Neural cell (in vitro differentiated cells): ENCODE data around the gene C1orf115. TPM values are rescaled to one million over a fixed set of nuclear protein-coding genes. Genes with fewer than 3 reads are reported as not detected.

Experiments
- H2AFZ ChIP-seq: fragments of 200-600, 300-800 bp; sonication (generic), shearing (Covaris generic); 2 replicates; pipeline ENCODE4 v1.6.0; 2014; ENCODE audit warnings: low read depth, mild to moderate bottlenecking, antibody characterized with exemption, low read length, moderate library complexity
- H3F3A ChIP-seq: fragments of 200-600 bp; shearing (Covaris generic); 2 replicates; pipeline ENCODE4 v1.6.1; 2016; ENCODE audit warnings: mild to moderate bottlenecking, moderate library complexity, mixed read lengths, antibody characterized with exemption, low read length; ENCODE audit not compliant: insufficient read depth, poor library complexity, severe bottlenecking
- H3K27ac ChIP-seq: fragments of 200-600, 300-800 bp; sonication (generic), shearing (Covaris generic); 2 replicates; pipeline ENCODE4 v1.5.1; 2014; ENCODE audit warnings: mild to moderate bottlenecking, low read length, moderate library complexity
- H3K27me3 ChIP-seq: fragments of 300-800, 200-600 bp; sonication (generic), shearing (Covaris generic); 2 replicates; pipeline ENCODE4 v1.6.0; 2014; ENCODE audit warnings: mild to moderate bottlenecking, low read depth, low read length, moderate library complexity; ENCODE audit not compliant: insufficient read depth
- H3K36me3 ChIP-seq: fragments of 300-800, 200-600 bp; sonication (generic), shearing (Covaris generic); 2 replicates; pipeline ENCODE4 v1.5.1; 2014; ENCODE audit warnings: mild to moderate bottlenecking, antibody characterized with exemption, low read length, moderate library complexity; ENCODE audit not compliant: insufficient read depth
- H3K4me2 ChIP-seq: fragments of 300-800, 200-600 bp; sonication (generic), shearing (Covaris generic); 2 replicates; pipeline ENCODE4 v1.6.0; 2014; ENCODE audit warnings: mild to moderate bottlenecking, low read length
- H3K4me3 ChIP-seq: fragments of 300-800, 200-600 bp; sonication (generic), shearing (Covaris generic); 2 replicates; pipeline ENCODE4 v1.5.1; 2014; ENCODE audit warnings: mild to moderate bottlenecking, low read length, moderate library complexity
- H3K79me2 ChIP-seq: fragments of 200-600 bp; shearing (Covaris generic); replicated peaks from 2 replicates; pipeline ENCODE4 v1.6.0; 2014; ENCODE audit warnings: mild to moderate bottlenecking, low read length, moderate library complexity; ENCODE audit not compliant: insufficient read depth
- H3K9ac ChIP-seq: fragments of 300-800, 200-600 bp; sonication (generic), shearing (Covaris generic); 2 replicates; pipeline ENCODE4 v1.6.1; 2016; ENCODE audit warnings: mild to moderate bottlenecking, low read length, mixed read lengths
- H3K9me2 ChIP-seq: fragments of 200-600 bp; shearing (Covaris generic); 2 replicates; pipeline ENCODE4 v1.6.1; 2016; ENCODE audit warnings: mild to moderate bottlenecking, low read length, mixed read lengths; ENCODE audit not compliant: insufficient read depth
- H3K9me3 ChIP-seq: fragments of 200-600, 300-800 bp; sonication (generic), shearing (Covaris generic); 2 replicates; pipeline ENCODE4 v1.6.1; 2016; ENCODE audit warnings: mild to moderate bottlenecking, mixed run types, low read length, moderate library complexity, mixed read lengths
- H4K20me1 ChIP-seq: fragments of 200-600 bp; shearing (Covaris generic); 2 replicates; pipeline ENCODE4 v1.6.1; 2016; ENCODE audit warnings: mild to moderate bottlenecking, mixed run types; ENCODE audit not compliant: insufficient read depth
- EP300 ChIP-seq: fragments of 450-650 bp; conservative IDR thresholded peaks from 2 replicates; pipeline ENCODE4 v1.6.1; 2014; ENCODE audit warnings: antibody characterized with exemption, mild to moderate bottlenecking, moderate library complexity; ENCODE audit not compliant: poor library complexity, severe bottlenecking
- EZH2 ChIP-seq: fragments of 200-600, 300-800 bp; shearing (Covaris generic), sonication (generic); IDR thresholded peaks from 2 replicates; pipeline ENCODE4 v1.6.1; 2014; ENCODE audit warnings: antibody characterized with exemption, low read length, borderline replicate concordance, mild to moderate bottlenecking; ENCODE audit not compliant: insufficient read depth, poor library complexity, severe bottlenecking
- MXI1 ChIP-seq: fragments of 450-650 bp; conservative IDR thresholded peaks from 2 replicates; pipeline ENCODE4 v1.6.1; 2014; ENCODE audit warnings: antibody characterized with exemption, mild to moderate bottlenecking; ENCODE audit not compliant: poor library complexity, severe bottlenecking
- POLR2AphosphoS5 ChIP-seq: IDR thresholded peaks from 2 replicates; pipeline ENCODE4 v1.6.1; 2012
- RAD21 ChIP-seq: fragments of 450-650 bp; conservative IDR thresholded peaks from 2 replicates; pipeline ENCODE4 v1.6.1; 2014; ENCODE audit warnings: antibody characterized with exemption, mild to moderate bottlenecking, moderate library complexity
- SMC3 ChIP-seq: fragments of 450-650 bp; conservative IDR thresholded peaks from 2 replicates; pipeline ENCODE4 v1.6.1; 2014; ENCODE audit warnings: antibody characterized with exemption, mild to moderate bottlenecking, moderate library complexity; ENCODE audit not compliant: poor library complexity
- TAF1 ChIP-seq: IDR thresholded peaks from 2 replicates; pipeline ENCODE4 v1.6.1; 2012; ENCODE audit warnings: low read depth
- polyA plus RNA-seq: library from polyadenylated mRNA; depleted of rRNA; stranded (reverse); fragments of >200 nt; gene quantifications from 2 replicates; pipeline ENCODE4 v1.2.3, GENCODE V29; 2014
- TF ChIP-seq, protein P1 (sequence below): fragments of 450-650 bp; IDR thresholded peaks from 2 replicates; pipeline ENCODE4 v1.5.1; 2014; ENCODE audit warnings: antibody characterized with exemption, mild to moderate bottlenecking, moderate library complexity; ENCODE audit not compliant: poor library complexity, severe bottlenecking
- TF ChIP-seq, protein P2 (sequence below): IDR thresholded peaks from 2 replicates; pipeline ENCODE4 v1.6.1; 2012; ENCODE audit warnings: borderline replicate concordance

The C1orf115 gene
- polyA plus RNA-seq, 1 donor from 2014 or later = 0.88 TPM

DNA sequence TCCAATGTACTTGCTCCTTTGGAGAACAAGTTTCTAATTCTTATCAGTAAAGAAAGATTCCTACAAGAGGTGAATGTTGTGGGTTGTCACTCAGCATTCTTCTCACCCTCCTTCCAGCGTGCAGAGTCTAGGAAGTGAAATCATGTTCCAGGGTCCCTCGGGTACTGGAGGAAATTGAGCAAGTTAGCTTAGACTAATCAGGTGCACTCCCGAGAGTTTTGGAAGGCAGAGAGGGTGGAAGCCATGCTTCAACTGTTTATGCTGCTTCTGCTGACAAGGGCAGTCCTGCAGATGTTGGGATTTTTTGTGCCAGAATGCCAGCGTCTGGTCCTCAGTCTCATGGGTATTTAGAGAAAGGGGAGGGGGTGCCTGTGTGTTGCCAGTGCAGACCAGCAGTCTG lies 5.3 kb upstream of the C1orf115 start:
- no peaks in the 10 kb centered on the region for H3K36me3 ChIP-seq
- peaks cover 9% of the 10 kb centered on the region for H3K27me3 ChIP-seq
- H3K27ac ChIP-seq = no peak overlapping the region
- H3K9me3 ChIP-seq = no peaks in the 10 kb centered on the region
- no peak overlapping the region for H3K4me3 ChIP-seq
- H4K20me1 ChIP-seq = no peaks in the 10 kb centered on the region
- no peak overlapping the region for H3K9ac ChIP-seq
- H2AFZ ChIP-seq = no peak overlapping the region
- H3F3A ChIP-seq = no peaks in the 10 kb centered on the region
- no peaks in the 10 kb centered on the region for H3K9me2 ChIP-seq
- H3K4me2 ChIP-seq = no peak overlapping the region
- TF ChIP-seq RAD21 = no peak
- TF ChIP-seq, protein P1, sequence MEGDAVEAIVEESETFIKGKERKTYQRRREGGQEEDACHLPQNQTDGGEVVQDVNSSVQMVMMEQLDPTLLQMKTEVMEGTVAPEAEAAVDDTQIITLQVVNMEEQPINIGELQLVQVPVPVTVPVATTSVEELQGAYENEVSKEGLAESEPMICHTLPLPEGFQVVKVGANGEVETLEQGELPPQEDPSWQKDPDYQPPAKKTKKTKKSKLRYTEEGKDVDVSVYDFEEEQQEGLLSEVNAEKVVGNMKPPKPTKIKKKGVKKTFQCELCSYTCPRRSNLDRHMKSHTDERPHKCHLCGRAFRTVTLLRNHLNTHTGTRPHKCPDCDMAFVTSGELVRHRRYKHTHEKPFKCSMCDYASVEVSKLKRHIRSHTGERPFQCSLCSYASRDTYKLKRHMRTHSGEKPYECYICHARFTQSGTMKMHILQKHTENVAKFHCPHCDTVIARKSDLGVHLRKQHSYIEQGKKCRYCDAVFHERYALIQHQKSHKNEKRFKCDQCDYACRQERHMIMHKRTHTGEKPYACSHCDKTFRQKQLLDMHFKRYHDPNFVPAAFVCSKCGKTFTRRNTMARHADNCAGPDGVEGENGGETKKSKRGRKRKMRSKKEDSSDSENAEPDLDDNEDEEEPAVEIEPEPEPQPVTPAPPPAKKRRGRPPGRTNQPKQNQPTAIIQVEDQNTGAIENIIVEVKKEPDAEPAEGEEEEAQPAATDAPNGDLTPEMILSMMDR = no peak
- TF ChIP-seq EZH2 = no peak
- TF ChIP-seq, protein P2, sequence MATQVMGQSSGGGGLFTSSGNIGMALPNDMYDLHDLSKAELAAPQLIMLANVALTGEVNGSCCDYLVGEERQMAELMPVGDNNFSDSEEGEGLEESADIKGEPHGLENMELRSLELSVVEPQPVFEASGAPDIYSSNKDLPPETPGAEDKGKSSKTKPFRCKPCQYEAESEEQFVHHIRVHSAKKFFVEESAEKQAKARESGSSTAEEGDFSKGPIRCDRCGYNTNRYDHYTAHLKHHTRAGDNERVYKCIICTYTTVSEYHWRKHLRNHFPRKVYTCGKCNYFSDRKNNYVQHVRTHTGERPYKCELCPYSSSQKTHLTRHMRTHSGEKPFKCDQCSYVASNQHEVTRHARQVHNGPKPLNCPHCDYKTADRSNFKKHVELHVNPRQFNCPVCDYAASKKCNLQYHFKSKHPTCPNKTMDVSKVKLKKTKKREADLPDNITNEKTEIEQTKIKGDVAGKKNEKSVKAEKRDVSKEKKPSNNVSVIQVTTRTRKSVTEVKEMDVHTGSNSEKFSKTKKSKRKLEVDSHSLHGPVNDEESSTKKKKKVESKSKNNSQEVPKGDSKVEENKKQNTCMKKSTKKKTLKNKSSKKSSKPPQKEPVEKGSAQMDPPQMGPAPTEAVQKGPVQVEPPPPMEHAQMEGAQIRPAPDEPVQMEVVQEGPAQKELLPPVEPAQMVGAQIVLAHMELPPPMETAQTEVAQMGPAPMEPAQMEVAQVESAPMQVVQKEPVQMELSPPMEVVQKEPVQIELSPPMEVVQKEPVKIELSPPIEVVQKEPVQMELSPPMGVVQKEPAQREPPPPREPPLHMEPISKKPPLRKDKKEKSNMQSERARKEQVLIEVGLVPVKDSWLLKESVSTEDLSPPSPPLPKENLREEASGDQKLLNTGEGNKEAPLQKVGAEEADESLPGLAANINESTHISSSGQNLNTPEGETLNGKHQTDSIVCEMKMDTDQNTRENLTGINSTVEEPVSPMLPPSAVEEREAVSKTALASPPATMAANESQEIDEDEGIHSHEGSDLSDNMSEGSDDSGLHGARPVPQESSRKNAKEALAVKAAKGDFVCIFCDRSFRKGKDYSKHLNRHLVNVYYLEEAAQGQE = no peak
- no peak for TF ChIP-seq POLR2AphosphoS5
- TF ChIP-seq MXI1 = no peak
- no peak for TF ChIP-seq EP300
- TF ChIP-seq SMC3 = no peak
- TF ChIP-seq TAF1 = no peak
- no peaks in the 10 kb centered on the region for H3K79me2 ChIP-seq

DNA sequence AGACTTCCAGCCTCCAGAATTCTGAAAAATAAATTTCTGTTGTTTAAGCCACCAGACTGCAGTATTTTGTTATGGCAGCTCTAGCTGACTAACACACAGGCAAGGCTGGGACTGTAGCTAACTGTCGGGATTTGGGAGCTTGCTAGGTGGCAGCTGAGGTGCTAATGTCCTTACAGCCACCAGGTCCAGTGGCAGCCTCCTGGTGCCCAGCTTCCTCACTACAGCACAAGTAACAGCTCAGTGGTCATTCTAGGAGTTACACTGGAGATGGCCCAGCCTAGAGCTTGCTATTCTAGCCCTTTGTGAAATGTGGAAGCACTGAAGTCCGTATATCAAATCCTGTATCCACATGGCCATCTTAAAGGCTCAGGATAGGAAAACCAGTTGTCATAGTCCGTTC lies 4.3 kb upstream of the C1orf115 start:
- no peaks in the 10 kb centered on the region for H4K20me1 ChIP-seq
- H3K9me3 ChIP-seq = no peaks in the 10 kb centered on the region
- TF ChIP-seq SMC3 (no peak), MXI1 (no peak), RAD21 (no peak), TAF1 (no peak)
- TF ChIP-seq, protein P2 = no peak
- H3K27ac ChIP-seq = no peak overlapping the region
- no peaks in the 10 kb centered on the region for H3K79me2 ChIP-seq
- H3K4me3 ChIP-seq = no peak overlapping the region
- no peaks in the 10 kb centered on the region for H3K9me2 ChIP-seq
- H3K27me3 ChIP-seq = peaks cover 19% of the 10 kb centered on the region
- H3K9ac ChIP-seq = no peak overlapping the region
- no peaks in the 10 kb centered on the region for H3K36me3 ChIP-seq
- H3F3A ChIP-seq = no peaks in the 10 kb centered on the region
- no peak overlapping the region for H2AFZ ChIP-seq
- no peak overlapping the region for H3K4me2 ChIP-seq
